Glutamatergic neuron (in vitro differentiated cells): Measurements from ENCODE around the gene CCDC170. TPM values are rescaled to one million over a fixed set of nuclear protein-coding genes. Genes with fewer than 3 reads are reported as not detected.
"Not testable (repeated sequence)": the region's sequence is repeated elsewhere in the genome, so short reads cannot be mapped to it uniquely, and the experiment has no call there.

ENCODE experiments used
- DNase-seq: peaks from one replicate; pipeline ENCODE4 v3.0.0; 2022
- H3K27ac Mint-ChIP-seq: one replicate; pipeline ENCODE4 v1.8.0; 2020; ENCODE audit warnings: mild to moderate bottlenecking, mixed read lengths, inconsistent platforms; ENCODE audit not compliant: unreplicated experiment
- H3K27me3 Mint-ChIP-seq: one replicate; pipeline ENCODE4 v1.8.0; 2020; ENCODE audit warnings: mild to moderate bottlenecking, moderate library complexity, mixed read lengths, inconsistent platforms; ENCODE audit not compliant: unreplicated experiment
- H3K36me3 Mint-ChIP-seq: one replicate; pipeline ENCODE4 v1.8.0; 2020; ENCODE audit warnings: mild to moderate bottlenecking, mixed read lengths, inconsistent platforms; ENCODE audit not compliant: unreplicated experiment
- H3K4me1 Mint-ChIP-seq: one replicate; pipeline ENCODE4 v1.8.0; 2020; ENCODE audit warnings: mild to moderate bottlenecking, low read depth, mixed read lengths, inconsistent platforms; ENCODE audit not compliant: unreplicated experiment
- H3K4me3 Mint-ChIP-seq: one replicate; pipeline ENCODE4 v1.8.0; 2020; ENCODE audit warnings: mild to moderate bottlenecking, mixed read lengths, inconsistent platforms; ENCODE audit not compliant: unreplicated experiment
- H3K9me3 Mint-ChIP-seq: one replicate; pipeline ENCODE4 v1.8.0; 2020; ENCODE audit warnings: mild to moderate bottlenecking, moderate library complexity, mixed read lengths, inconsistent platforms; ENCODE audit not compliant: unreplicated experiment
- CTCF ChIP-seq: fragments of 200-600 bp; sonication (generic); IDR thresholded peaks from one replicate; pipeline ENCODE4 v1.5.0; 2021; ENCODE audit not compliant: partially characterized antibody, unreplicated experiment
- total RNA-seq: library from RNA; stranded (reverse); fragmentation: NEBNext Ultra II Directional; extraction: Animal tissue kit (Norgen Biotek cat#: 25700); gene quantifications from one replicate; pipeline ENCODE4 v1.2.1, GENCODE V29; 2021; ENCODE audit not compliant: unreplicated experiment

The CCDC170 gene
- total RNA-seq, 1 donor from 2014 or later, result not detected

GRCh38 chr6:151539506-151540268 lies 45.9 kb downstream of the CCDC170 start:
- DNase-seq, result no peak
- no peak overlapping the region for H3K27ac Mint-ChIP-seq
- peaks cover 2% of the 10 kb centered on the region for H3K9me3 Mint-ChIP-seq
- peaks cover 2% of the 10 kb centered on the region for H3K27me3 Mint-ChIP-seq
- H3K36me3 Mint-ChIP-seq, result peaks cover 9% of the 10 kb centered on the region
- no peak overlapping the region for H3K4me3 Mint-ChIP-seq
- no peaks in the 10 kb centered on the region for H3K4me1 Mint-ChIP-seq
- no peak for TF ChIP-seq CTCF

DNA sequence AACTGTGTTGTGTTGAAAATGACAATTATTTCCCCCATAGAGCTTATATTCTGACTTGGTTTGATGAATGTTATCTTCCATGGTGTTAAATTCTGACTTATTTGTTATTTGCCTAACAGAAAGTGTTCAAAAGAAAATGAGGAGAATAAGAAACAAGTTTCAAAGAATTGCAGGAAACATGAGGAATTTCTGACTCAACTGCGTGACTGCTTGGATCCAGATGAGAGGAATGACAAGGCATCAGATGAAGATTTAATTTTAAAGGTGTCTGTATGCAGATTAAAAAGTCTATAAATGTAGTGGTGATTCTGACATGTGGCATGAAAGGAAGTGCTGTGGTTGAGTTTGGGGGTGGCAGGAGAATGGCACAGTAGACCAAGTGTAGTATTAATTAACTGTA lies 50.6 kb downstream of the CCDC170 start:
- H3K9me3 Mint-ChIP-seq, result peaks cover 2% of the 10 kb centered on the region

GRCh38 chr6:151544884-151545283 lies 51.1 kb downstream of the CCDC170 start:
- H3K4me3 Mint-ChIP-seq, H3K27ac Mint-ChIP-seq, H3K4me1 Mint-ChIP-seq, H3K9me3 Mint-ChIP-seq, H3K36me3 Mint-ChIP-seq, H3K27me3 Mint-ChIP-seq, DNase-seq: not testable (repeated sequence)

More for the DNA sequence above, 50.6 kb downstream of the CCDC170 start:
- H3K4me3 Mint-ChIP-seq, result no peak overlapping the region
- H3K4me1 Mint-ChIP-seq, result no peaks in the 10 kb centered on the region
- no peak overlapping the region for H3K27ac Mint-ChIP-seq
- TF ChIP-seq CTCF, result no peak
- DNase-seq, result no peak
- peaks cover 5% of the 10 kb centered on the region for H3K36me3 Mint-ChIP-seq
- H3K27me3 Mint-ChIP-seq, result peaks cover 4% of the 10 kb centered on the region

DNA sequence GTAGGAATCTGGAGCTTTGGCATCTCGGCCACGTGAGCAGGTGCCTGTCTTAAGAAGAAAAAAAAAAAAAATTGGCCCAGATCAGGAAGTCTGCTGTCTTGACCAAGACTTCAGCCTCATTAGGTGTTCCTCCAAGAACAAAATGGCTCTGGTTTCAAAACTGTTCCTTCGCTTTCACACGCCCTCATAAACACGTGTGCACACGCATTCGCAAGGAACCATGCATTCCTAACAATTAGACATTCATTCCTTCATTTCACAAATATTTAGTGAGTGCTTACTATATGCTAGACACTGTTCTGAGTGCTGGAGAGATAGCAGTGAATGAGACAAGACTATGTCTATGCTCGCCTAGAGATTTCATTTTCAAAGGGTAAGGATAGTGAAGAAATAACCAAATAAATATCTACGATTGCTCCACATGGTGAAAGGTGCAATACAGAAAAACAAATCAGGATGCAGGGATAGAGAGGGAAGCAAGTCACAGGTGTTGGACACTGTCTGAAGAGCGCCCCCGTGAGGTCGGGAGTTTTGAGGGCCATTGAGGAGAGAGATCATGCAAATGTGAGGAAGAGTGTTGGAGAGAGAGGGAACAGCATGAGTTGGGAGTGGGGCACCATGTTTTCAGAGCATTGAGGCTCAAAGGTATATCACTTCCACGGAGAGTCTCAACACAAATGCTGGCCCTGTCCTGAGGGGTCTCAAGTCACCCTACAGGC lies 53.3 kb downstream of the CCDC170 start:
- no peak for TF ChIP-seq CTCF
- Mint-ChIP-seq H3K9me3 (no peaks in the 10 kb centered on the region), H3K4me1 (no peaks in the 10 kb centered on the region), H3K36me3 (no peaks in the 10 kb centered on the region), H3K27me3 (peaks cover 2% of the 10 kb centered on the region), H3K4me3 (no peak overlapping the region), H3K27ac (no peak overlapping the region)
- DNase-seq, result no peak

DNA sequence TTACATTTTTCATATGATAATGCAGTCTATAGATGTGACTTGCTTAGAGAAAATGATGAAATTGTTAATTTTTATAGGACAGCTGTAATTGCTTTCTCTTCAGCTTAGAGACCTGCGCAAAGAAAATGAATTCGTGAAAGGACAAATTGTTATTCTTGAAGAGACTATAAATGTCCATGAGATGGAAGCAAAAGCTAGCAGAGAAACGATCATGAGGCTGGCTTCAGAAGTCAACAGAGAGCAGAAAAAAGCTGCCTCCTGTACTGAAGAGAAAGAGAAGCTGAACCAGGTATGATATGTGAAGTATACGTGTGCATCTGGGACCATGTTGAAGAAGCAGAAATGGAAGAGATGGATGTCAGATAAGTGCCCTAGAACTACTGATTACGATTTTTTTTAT lies 54.4 kb downstream of the CCDC170 start:
- no peaks in the 10 kb centered on the region for H3K36me3 Mint-ChIP-seq
- H3K27me3 Mint-ChIP-seq, result peaks cover 2% of the 10 kb centered on the region
- H3K27ac Mint-ChIP-seq, result no peak overlapping the region
- no peaks in the 10 kb centered on the region for H3K4me1 Mint-ChIP-seq
- no peaks in the 10 kb centered on the region for H3K9me3 Mint-ChIP-seq
- TF ChIP-seq CTCF, result no peak
- H3K4me3 Mint-ChIP-seq, result no peak overlapping the region
- DNase-seq, result no peak
